Calu3 (cell line): ENCODE results near the gene CEP85. TPM values are rescaled to one million over a fixed set of nuclear protein-coding genes. Genes with fewer than 3 reads are reported as not detected.
A peak's percentile ranks its signal among the peaks of the same experiment; 100 is the strongest.

Experiments used
- BruUV-seq: library from RNA; stranded (reverse); fragments of 400-500 nt; replicated peaks from 2 replicates; lab custom pipeline; 2021; lab: Mats Ljungman, UMichigan
- CTCF ChIA-PET: fragments of 300-600 bp; sonication (Branson Sonifier 250); formaldehyde crosslinking; loops from one replicate; lab custom pipeline; 2022; ENCODE audit warnings: antibody characterized with exemption; lab: Charles Lee
- DNase-seq: peaks from one replicate; pipeline ENCODE4 v3.0.0; 2022
- H3K27ac Mint-ChIP-seq: one replicate; pipeline ENCODE4 v1.8.0; 2022; ENCODE audit warnings: mixed read lengths; ENCODE audit not compliant: unreplicated experiment
- H3K27me3 Mint-ChIP-seq: one replicate; pipeline ENCODE4 v1.8.0; 2022; ENCODE audit warnings: mixed read lengths; ENCODE audit not compliant: unreplicated experiment
- H3K36me3 Mint-ChIP-seq: one replicate; pipeline ENCODE4 v1.8.0; 2022; ENCODE audit warnings: mild to moderate bottlenecking, moderate library complexity, mixed read lengths; ENCODE audit not compliant: insufficient read depth, unreplicated experiment
- H3K4me1 Mint-ChIP-seq: one replicate; pipeline ENCODE4 v1.8.0; 2022; ENCODE audit warnings: mild to moderate bottlenecking, low read depth, mixed read lengths; ENCODE audit not compliant: unreplicated experiment
- H3K4me3 Mint-ChIP-seq: one replicate; pipeline ENCODE4 v1.8.0; 2022; ENCODE audit warnings: mild to moderate bottlenecking, low read depth, moderate library complexity, mixed read lengths; ENCODE audit not compliant: unreplicated experiment
- H3K9me3 Mint-ChIP-seq: one replicate; pipeline ENCODE4 v1.8.0; 2022; ENCODE audit warnings: low read depth, mixed read lengths; ENCODE audit not compliant: unreplicated experiment
- intact Hi-C: fragments of 100-400 bp; cut with micrococcal nuclease; formaldehyde crosslinking; loops from one replicate; pipeline ENCODE4 v1.10.0; 2022; ENCODE audit not compliant: unreplicated experiment
- total RNA-seq: library from RNA; stranded (reverse); gene quantifications from 2 replicates; pipeline ENCODE4 v1.2.3, GENCODE V29; 2022
- TF ChIP-seq, protein P1 (sequence below): fragments of 200-600 bp; IDR thresholded peaks from one replicate; pipeline ENCODE4 v1.8.0; 2022; ENCODE audit warnings: antibody characterized with exemption; ENCODE audit not compliant: unreplicated experiment

Gene CEP85
- total RNA-seq, 1 experiment from 2014 or later = 19.9 TPM

DNA sequence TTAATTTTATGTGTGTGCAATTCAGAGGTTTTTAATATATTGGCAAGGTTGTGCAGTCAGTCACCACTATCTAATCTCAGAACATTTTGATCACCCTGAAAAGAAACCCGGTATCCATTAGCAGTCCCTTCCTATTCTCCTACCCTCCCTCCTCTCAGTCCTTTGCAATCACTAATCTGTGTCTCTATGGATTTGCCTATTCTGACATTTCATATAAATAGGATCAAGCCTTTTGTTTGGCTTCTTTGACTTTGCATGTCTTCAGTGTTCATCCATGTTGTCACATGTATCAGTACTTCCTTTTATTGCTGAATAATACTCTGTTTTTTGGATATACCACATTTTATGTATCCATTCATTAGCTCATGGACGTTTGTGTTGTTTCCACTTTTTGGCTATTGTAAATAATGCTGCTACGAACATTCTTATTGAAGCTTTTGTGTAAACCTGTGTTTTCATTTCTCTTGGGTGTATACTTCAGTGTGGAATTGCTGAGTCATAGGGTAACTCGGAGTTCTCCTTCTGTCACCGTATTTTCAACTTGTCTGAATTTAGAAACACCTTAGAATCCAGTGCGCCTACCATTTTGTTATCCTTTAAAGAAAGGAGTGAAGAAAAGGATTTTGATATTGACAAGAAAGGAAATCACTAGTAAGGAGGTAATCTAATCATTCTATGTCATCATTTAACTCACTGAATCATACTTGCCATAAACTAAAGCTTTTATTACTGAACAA, 3.4 kb downstream of the CEP85 start:
- Mint-ChIP-seq H3K27ac (peak overlapping the region; percentile 64), H3K36me3 (peaks cover 23% of the 10 kb centered on the region), H3K27me3 (no peaks in the 10 kb centered on the region), H3K4me3 (peak overlapping the region; percentile 34), H3K9me3 (no peaks in the 10 kb centered on the region), H3K4me1 (peaks cover 33% of the 10 kb centered on the region)
- no peak for DNase-seq
- CTCF ChIA-PET = no interaction called here
- intact Hi-C loops = no loop called here
- BruUV-seq = no TSS peak
- TF ChIP-seq, protein P1, sequence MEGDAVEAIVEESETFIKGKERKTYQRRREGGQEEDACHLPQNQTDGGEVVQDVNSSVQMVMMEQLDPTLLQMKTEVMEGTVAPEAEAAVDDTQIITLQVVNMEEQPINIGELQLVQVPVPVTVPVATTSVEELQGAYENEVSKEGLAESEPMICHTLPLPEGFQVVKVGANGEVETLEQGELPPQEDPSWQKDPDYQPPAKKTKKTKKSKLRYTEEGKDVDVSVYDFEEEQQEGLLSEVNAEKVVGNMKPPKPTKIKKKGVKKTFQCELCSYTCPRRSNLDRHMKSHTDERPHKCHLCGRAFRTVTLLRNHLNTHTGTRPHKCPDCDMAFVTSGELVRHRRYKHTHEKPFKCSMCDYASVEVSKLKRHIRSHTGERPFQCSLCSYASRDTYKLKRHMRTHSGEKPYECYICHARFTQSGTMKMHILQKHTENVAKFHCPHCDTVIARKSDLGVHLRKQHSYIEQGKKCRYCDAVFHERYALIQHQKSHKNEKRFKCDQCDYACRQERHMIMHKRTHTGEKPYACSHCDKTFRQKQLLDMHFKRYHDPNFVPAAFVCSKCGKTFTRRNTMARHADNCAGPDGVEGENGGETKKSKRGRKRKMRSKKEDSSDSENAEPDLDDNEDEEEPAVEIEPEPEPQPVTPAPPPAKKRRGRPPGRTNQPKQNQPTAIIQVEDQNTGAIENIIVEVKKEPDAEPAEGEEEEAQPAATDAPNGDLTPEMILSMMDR = no peak

DNA sequence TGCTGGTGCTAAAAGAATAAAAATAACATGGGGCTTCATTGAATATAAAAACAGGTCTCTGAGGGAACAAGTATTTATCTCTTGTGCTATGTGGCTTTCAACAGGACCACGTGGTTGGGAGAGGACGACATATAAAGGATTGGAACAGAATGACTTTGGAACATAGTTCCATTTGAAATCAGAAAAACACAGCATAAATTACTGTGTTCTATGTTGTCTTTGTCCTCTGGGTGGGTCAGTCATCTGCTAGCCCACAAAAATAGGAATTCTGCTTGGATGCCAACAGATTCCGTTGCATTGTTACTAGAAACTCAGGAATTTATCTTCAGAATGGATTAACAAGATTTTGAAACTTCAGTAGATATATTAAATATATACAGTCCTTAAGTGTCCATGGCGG, 5.9 kb downstream of the CEP85 start:
- H3K27ac Mint-ChIP-seq = no peak overlapping the region
- no peak for DNase-seq
- H3K4me1 Mint-ChIP-seq = peaks cover 25% of the 10 kb centered on the region
- TF ChIP-seq, protein P1 = no peak
- H3K36me3 Mint-ChIP-seq = peaks cover 18% of the 10 kb centered on the region
- no peaks in the 10 kb centered on the region for H3K27me3 Mint-ChIP-seq
- no peak overlapping the region for H3K4me3 Mint-ChIP-seq
- H3K9me3 Mint-ChIP-seq = no peaks in the 10 kb centered on the region
- CTCF ChIA-PET = no interaction called here
- BruUV-seq = no TSS peak
- intact Hi-C loops = no loop called here

DNA sequence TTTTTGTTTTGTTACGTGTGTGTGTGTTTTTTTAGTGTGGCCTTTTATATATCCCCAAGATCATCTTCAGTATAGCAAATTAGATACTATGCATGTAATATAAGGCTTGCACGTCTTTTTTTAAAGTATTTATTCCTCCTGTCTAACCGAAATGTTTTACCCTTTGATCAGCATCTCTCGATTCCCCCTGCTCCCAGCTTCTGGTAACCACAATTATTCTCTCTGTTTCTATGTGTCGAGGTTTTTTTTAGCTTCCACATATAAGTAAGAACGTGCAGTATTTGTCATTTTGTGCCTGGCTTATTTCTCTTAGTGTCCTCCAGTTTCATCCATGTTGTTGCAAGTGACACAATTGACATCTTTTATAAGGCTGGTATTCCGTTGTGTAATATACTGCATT, 18.7 kb downstream of the CEP85 start:
- peaks cover 14% of the 10 kb centered on the region for H3K36me3 Mint-ChIP-seq
- no peaks in the 10 kb centered on the region for H3K9me3 Mint-ChIP-seq
- intact Hi-C loops = no loop called here
- DNase-seq = no peak
- no peaks in the 10 kb centered on the region for H3K4me1 Mint-ChIP-seq
- TF ChIP-seq, protein P1 = no peak
- BruUV-seq = no TSS peak
- CTCF ChIA-PET = no interaction called here
- no peaks in the 10 kb centered on the region for H3K27me3 Mint-ChIP-seq
- no peak overlapping the region for H3K4me3 Mint-ChIP-seq
- H3K27ac Mint-ChIP-seq = no peak overlapping the region

DNA sequence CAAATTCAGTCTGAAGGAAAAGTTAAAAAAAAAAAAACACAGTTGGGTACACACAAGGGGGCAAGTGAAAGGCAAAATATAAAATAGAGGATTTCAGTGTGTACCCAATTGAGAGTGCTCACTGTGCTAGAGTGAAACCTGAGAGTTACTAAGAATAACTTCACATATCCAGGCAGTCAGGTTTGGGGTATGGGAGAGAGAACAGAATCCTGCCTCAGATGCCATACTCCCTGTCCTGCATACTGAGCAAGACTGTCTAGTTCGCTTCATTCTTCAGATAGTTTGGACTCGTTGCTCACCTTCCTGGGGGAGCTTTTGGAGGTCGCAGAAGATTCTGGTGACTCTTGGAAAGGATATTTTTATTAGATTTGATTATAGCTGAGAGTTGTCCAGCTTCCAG, 20.4 kb downstream of the CEP85 start:
- TF ChIP-seq, protein P1 = no peak
- Mint-ChIP-seq H3K27me3 (no peaks in the 10 kb centered on the region), H3K9me3 (no peaks in the 10 kb centered on the region), H3K27ac (no peak overlapping the region), H3K36me3 (peaks cover 20% of the 10 kb centered on the region), H3K4me1 (no peaks in the 10 kb centered on the region), H3K4me3 (no peak overlapping the region)
- no TSS peak for BruUV-seq
- CTCF ChIA-PET = no interaction called here
- intact Hi-C loops = no loop called here
- DNase-seq = no peak
